HepG2 (cell line): ENCODE measurements around the gene CACNB4. TPM values are rescaled to one million over a fixed set of nuclear protein-coding genes. Genes with fewer than 3 reads are reported as not detected.

Experiments
- AGO2 ChIP-seq: fragments of 200-400 bp; formaldehyde crosslinking; optimal IDR thresholded peaks from 2 replicates; pipeline ENCODE3; 2017; ENCODE audit warnings: mild to moderate bottlenecking, low read depth, low read length, moderate library complexity
- AHR ChIP-seq: IDR thresholded peaks from 2 replicates; pipeline ENCODE4 v1.6.1; 2018; ENCODE audit warnings: missing genetic modification reagents, missing compliant biosample characterization
- ARID5B ChIP-seq: IDR thresholded peaks from 2 replicates; pipeline ENCODE4 v1.4.0; 2020; ENCODE audit warnings: mild to moderate bottlenecking, missing genetic modification reagents
- CREM ChIP-seq, 2 experiments: sonication (generic) in 1 of 2; formaldehyde crosslinking in 1 of 2; IDR thresholded peaks; 2 replicates each; pipeline versions ENCODE4 v1.4.0 to v1.6.1; 2016 to 2020; ENCODE audit warnings: antibody characterized with exemption in 1 of 2, mild to moderate bottlenecking in 1 of 2, missing genetic modification reagents in 1 of 2
- HHEX ChIP-seq: IDR thresholded peaks from 2 replicates; pipeline ENCODE4 v1.6.1; 2016; ENCODE audit warnings: control low read depth
- MZF1 ChIP-seq: sonication (generic); formaldehyde crosslinking; IDR thresholded peaks from 2 replicates; pipeline ENCODE4 v1.8.1; 2023; ENCODE audit warnings: mild to moderate bottlenecking, missing genetic modification reagents, borderline replicate concordance
- NCOA2 ChIP-seq: sonication (generic); formaldehyde crosslinking; IDR thresholded peaks from 2 replicates; pipeline ENCODE4 v1.8.0; 2022; ENCODE audit warnings: inconsistent platforms
- NFE2L1 ChIP-seq: sonication (generic); formaldehyde crosslinking; IDR thresholded peaks from 2 replicates; pipeline ENCODE4 v1.4.0; 2020; ENCODE audit warnings: missing genetic modification reagents, mild to moderate bottlenecking, borderline replicate concordance
- POLR2A ChIP-seq, 2 experiments: IDR thresholded peaks; 2 replicates each; pipeline ENCODE4 v1.6.1; 2011; ENCODE audit warnings: low read depth in 2 of 2, low read length in 2 of 2, mild to moderate bottlenecking in 1 of 2, moderate library complexity in 1 of 2; ENCODE audit not compliant: insufficient read depth in 1 of 2
- SIN3B ChIP-seq: fragments of 150-350 bp; IDR thresholded peaks from 2 replicates; pipeline ENCODE4 v1.6.1; 2014; ENCODE audit warnings: low read length
- SMAD1 ChIP-seq: sonication (generic); formaldehyde crosslinking; IDR thresholded peaks from 2 replicates; pipeline ENCODE4 v1.4.0; 2020; ENCODE audit warnings: missing genetic modification reagents, low read depth, mild to moderate bottlenecking, borderline replicate concordance
- TEF ChIP-seq: sonication (generic); formaldehyde crosslinking; IDR thresholded peaks from 2 replicates; pipeline ENCODE4 v1.5.0; 2020; ENCODE audit warnings: missing genetic modification reagents
- ZBTB21 ChIP-seq: sonication (generic); formaldehyde crosslinking; IDR thresholded peaks from 2 replicates; pipeline ENCODE4 v1.4.0; 2020; ENCODE audit warnings: missing genetic modification reagents
- ZNF280D ChIP-seq: sonication (generic); formaldehyde crosslinking; IDR thresholded peaks from 2 replicates; pipeline ENCODE4 v1.5.1; 2020; ENCODE audit warnings: mild to moderate bottlenecking, missing genetic modification reagents
- ZNF382 ChIP-seq: sonication (generic); formaldehyde crosslinking; IDR thresholded peaks from 2 replicates; pipeline ENCODE4 v1.5.0; 2020; ENCODE audit warnings: missing genetic modification reagents, mild to moderate bottlenecking, borderline replicate concordance
- ZNF530 ChIP-seq: sonication (generic); formaldehyde crosslinking; IDR thresholded peaks from 2 replicates; pipeline ENCODE4 v1.5.0; 2020; ENCODE audit warnings: low read depth, mild to moderate bottlenecking, missing genetic modification reagents
- ZNF543 ChIP-seq: sonication (generic); formaldehyde crosslinking; IDR thresholded peaks from 2 replicates; pipeline ENCODE4 v1.4.0; 2020; ENCODE audit warnings: mild to moderate bottlenecking, missing genetic modification reagents
- ZNF576 ChIP-seq: sonication (generic); formaldehyde crosslinking; IDR thresholded peaks from 2 replicates; pipeline ENCODE4 v1.4.0; 2020; ENCODE audit warnings: mild to moderate bottlenecking, missing genetic modification reagents
- ZNF644 ChIP-seq: IDR thresholded peaks from 2 replicates; pipeline ENCODE4 v1.6.1; 2016; ENCODE audit warnings: low read depth
- ZNF652 ChIP-seq: IDR thresholded peaks from 2 replicates; pipeline ENCODE4 v1.6.1; 2016; ENCODE audit warnings: low read depth, borderline replicate concordance
- ZNF660 ChIP-seq: sonication (generic); formaldehyde crosslinking; IDR thresholded peaks from 2 replicates; pipeline ENCODE4 v1.5.1; 2020; ENCODE audit warnings: mild to moderate bottlenecking, low read depth, missing genetic modification reagents, borderline replicate concordance
- ZNF761 ChIP-seq: sonication (generic); formaldehyde crosslinking; conservative IDR thresholded peaks from 2 replicates; pipeline ENCODE4 v1.4.0; 2020; ENCODE audit warnings: mild to moderate bottlenecking, missing genetic modification reagents
- ZNF781 ChIP-seq: sonication (generic); formaldehyde crosslinking; IDR thresholded peaks from 2 replicates; pipeline ENCODE4 v1.5.1; 2020; ENCODE audit warnings: borderline replicate concordance, mild to moderate bottlenecking, missing genetic modification reagents; ENCODE audit errors: not compliant biosample characterization
- polyA plus RNA-seq, 8 experiments: library from polyadenylated mRNA; depleted of rRNA in 3 of 8; stranded (reverse) in 7 of 8; unstranded in 1 of 8; fragments of >200 nt; fragmentation: Illumina TruSeq in 4 of 8; extraction: Trizol in 4 of 8; gene quantifications; 2 replicates each; pipeline versions ENCODE4 v1.2.1 to v1.2.3, GENCODE V29; 2011 to 2016; ENCODE audit warnings: low read depth in 4 of 8, missing spikeins in 1 of 8, mixed read lengths in 1 of 8; ENCODE audit not compliant: insufficient read depth in 1 of 8
- total RNA-seq, 5 experiments: library from RNA; depleted of rRNA; stranded (reverse); fragments of >200 nt; fragmentation: Illumina TruSeq; extraction: Trizol; gene quantifications; 2 replicates each; pipeline ENCODE4 v1.2.3, GENCODE V29; 2016; ENCODE audit warnings: low read depth in 1 of 5
- TF ChIP-seq, protein P1 (sequence below): sonication (generic); formaldehyde crosslinking; IDR thresholded peaks from 2 replicates; pipeline ENCODE4 v1.4.0; 2020; ENCODE audit warnings: missing genetic modification reagents, borderline replicate concordance

The CACNB4 gene
- total and polyA plus RNA-seq, 2 of the 13 experiments (the other 11 are each of a cell fraction or from before 2014, with no cell fraction given), result 5.1 to 14.3 TPM

DNA sequence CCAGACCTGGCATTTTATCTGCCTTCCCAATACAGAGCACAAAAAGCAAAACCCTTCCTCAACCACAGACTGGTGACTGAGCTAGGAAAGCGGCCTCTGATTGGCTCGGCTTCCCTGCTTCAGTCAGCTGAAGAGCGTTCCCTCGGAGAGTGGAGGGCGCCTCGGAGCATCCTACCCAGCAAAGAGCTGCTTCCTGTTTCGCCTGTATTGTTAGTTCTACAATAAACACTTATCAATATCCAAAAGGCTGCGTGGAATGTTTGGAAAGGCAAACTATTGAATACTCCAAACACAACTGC lies 125.0 kb downstream of the CACNB4 start (continued):
- no peak for TF ChIP-seq AGO2
- TF ChIP-seq ZNF652, result no peak
- TF ChIP-seq NCOA2 (CRISPR knock-in tag), result no peak
- TF ChIP-seq AHR (CRISPR knock-in tag), result no peak
- no peak for TF ChIP-seq ZNF543 (CRISPR knock-in tag)
- no peak for TF ChIP-seq ZNF576 (CRISPR knock-in tag)
- no peak for TF ChIP-seq MZF1
- TF ChIP-seq CREM (IDR thresholded peaks at IDR 0.05), result no peak
- no peak for TF ChIP-seq CREM (CRISPR knock-in tag; IDR thresholded peaks at IDR 0.05)
- TF ChIP-seq SMAD1 (CRISPR knock-in tag), result no peak
- TF ChIP-seq ARID5B, result 0 out of 2 replicates have a peak, but pooled peaks have one; percentile 11
- TF ChIP-seq, protein P1, sequence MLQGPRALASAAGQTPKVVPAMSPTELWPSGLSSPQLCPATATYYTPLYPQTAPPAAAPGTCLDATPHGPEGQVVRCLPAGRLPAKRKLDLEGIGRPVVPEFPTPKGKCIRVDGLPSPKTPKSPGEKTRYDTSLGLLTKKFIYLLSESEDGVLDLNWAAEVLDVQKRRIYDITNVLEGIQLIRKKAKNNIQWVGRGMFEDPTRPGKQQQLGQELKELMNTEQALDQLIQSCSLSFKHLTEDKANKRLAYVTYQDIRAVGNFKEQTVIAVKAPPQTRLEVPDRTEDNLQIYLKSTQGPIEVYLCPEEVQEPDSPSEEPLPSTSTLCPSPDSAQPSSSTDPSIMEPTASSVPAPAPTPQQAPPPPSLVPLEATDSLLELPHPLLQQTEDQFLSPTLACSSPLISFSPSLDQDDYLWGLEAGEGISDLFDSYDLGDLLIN, result no peak
- TF ChIP-seq ZNF530, result no peak
- TF ChIP-seq SIN3B, result no peak
- TF ChIP-seq ZNF382 (CRISPR knock-in tag), result no peak
- no peak for TF ChIP-seq TEF (CRISPR knock-in tag)
- TF ChIP-seq ZNF781 (CRISPR knock-in tag), result no peak
- no peak for TF ChIP-seq ZNF660 (CRISPR knock-in tag)
- TF ChIP-seq ZBTB21, result no peak
- TF ChIP-seq POLR2A (IDR thresholded peaks at IDR 0.05; ENCODE audit: insufficient read depth in 1 of 2, low read depth in 2 of 2, low read length in 2 of 2), result no peak
- TF ChIP-seq ZNF644 (CRISPR knock-in tag), result no peak
- no peak for TF ChIP-seq HHEX (CRISPR knock-in tag)
- no peak for TF ChIP-seq ZNF280D
- TF ChIP-seq NFE2L1 (CRISPR knock-in tag), result no peak
- TF ChIP-seq ZNF761, result 0 out of 2 replicates have a peak, but pooled peaks have one; percentile 30
